Activated effector memory CD4-positive, alpha-beta T cell treated with anti-CD3 and anti-CD28 coated beads, Interleukin-2, amount 50 U/mL, for 16 hours (primary cell): Measurements from ENCODE around the gene SAMD3.
"Not testable (repeated sequence)": the region's sequence is repeated elsewhere in the genome, so short reads cannot be mapped to it uniquely, and the experiment has no call there.

Experiments
- DNase-seq: peaks from one replicate; pipeline ENCODE4 v3.0.0-alpha.2; 2020

Gene SAMD3

GRCh38 chr6:130128326-130128725, 94.4 kb downstream of the SAMD3 start:
- no peak for DNase-seq

GRCh38 chr6:130127195-130127594, 95.6 kb downstream of the SAMD3 start:
- DNase-seq = no peak

- no peak for DNase-seq
Observed at GRCh38 chr6:130122243-130122642, 100.5 kb downstream of the SAMD3 start.

DNA sequence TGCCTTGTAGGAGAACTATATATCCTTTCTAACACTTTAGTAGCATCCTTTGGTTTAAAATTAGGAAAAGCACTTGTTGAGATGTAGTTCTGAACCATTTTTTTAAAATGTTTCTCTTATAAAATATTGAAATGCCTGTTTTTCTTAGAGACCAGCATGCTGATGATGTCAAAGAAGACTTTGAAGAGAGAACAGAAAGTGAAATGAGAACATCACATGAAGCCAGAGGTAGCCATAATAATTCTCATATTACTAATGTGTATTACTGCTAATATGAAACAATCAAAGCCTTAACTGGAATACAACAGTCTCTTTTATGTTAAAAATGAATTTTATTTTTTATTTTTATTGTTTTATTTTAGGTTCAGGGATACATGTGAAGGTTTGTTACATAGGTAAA, 102.0 kb downstream of the SAMD3 start:
- DNase-seq = no peak

- DNase-seq = no peak
Observed at GRCh38 chr6:130119211-130119610, 103.5 kb downstream of the SAMD3 start.

DNA sequence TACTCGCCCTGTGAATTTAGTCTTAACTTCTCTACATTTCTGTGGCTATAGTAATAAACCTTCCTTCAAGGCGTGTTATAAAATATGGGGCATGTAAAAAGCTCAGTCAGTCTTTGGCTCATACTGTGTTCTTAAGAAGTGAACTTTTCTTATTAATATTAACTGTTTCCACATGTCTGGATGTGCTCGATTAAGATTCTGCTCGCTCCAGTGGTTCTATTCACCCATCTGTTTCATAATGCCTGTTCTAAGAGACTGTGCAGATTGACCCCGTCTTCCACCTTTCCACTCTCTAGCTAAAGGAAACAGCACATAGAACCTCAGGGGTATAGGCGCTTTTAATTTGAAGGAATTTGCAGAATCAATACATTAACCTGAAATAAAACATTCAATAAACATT, 104.5 kb downstream of the SAMD3 start:
- no peak for DNase-seq

DNA sequence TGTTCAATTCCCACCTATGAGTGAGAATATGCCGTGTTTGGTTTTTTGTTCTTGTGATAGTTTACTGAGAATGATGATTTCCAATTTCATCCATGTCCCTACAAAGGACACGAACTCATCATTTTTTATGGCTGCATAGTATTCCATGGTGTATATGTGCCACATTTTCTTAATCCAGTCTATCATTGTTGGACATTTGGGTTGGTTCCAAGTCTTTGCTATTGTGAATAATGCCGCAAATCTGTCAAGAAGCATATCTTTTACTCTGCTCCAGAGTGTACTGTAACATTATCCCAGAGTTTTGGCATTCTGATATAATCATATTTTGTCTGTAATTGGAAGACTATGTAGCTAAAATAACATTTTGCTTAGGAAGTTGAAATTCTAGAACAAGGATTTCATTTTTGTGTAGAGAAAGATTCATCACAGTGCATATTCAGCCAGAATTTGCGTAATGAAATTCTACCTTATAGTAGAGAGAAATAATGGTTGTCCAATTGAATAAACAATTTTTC, 105.5 kb downstream of the SAMD3 start:
- DNase-seq = not testable (repeated sequence)

DNA sequence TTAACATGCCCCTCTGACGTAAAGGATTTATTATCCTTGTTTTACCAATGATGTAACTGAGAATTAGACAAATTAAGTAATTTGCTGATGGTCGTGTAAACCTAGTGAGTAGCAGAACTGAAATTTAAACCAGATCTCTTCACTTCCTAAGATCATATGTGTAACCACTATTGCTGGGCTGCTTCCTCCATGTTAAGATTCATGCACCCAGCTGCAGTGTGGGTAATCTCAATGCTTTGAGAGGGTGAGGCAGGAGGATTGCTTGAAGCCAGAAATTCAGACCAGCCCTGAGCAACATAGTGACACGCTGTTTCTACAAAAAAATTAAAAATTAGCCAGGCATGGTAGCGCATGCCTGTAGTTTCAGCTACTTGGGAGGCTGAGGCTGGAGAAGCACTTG, 106.5 kb downstream of the SAMD3 start:
- no peak for DNase-seq

GRCh38 chr6:130115036-130115435, 107.7 kb downstream of the SAMD3 start:
- DNase-seq = no peak

DNA sequence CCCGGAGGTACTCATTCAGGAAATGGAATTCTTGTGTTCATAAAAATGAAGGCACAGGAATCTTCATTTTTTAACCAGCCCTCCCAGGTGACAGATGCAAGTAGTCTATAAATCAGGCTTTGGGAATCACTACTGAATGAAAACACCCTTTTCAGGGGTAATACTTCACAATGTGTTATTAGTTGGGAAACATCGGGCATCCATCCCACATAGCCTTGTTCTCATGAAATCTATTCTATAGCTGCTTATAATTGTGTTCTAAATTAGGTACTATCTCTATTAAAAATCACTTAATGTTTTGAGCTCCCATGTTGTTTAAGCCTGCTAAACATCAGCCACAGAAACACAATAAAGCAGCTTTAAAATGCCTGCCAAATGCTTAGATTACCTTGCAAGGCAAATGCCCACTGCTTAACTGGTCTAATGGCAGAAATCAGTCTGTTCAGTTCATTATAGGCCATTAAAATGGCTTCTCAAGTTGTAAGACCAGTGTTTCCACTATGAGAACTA, 109.5 kb downstream of the SAMD3 start:
- DNase-seq = no peak

DNA sequence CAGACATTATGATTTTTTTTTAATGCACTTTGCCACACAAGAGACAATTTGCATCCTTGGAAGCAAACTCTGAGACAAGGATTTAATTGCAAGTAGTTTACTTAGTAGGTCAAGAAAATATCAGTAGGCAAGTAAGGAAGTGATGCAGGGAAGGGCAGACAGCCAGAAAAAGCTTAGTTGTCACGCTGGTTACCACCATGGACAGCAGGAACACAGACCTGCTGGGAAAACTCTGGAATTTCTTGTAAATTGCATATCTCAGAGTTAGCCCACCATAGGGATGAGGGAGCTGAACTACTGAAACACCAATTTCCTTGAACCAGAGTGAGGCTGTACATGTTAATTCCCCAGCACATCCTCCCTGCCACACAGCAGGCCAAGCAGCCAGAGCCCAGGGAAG, 111.7 kb downstream of the SAMD3 start:
- no peak for DNase-seq

- DNase-seq = no peak
Observed at GRCh38 chr6:130107710-130108109, 115.0 kb downstream of the SAMD3 start.

- no peak for DNase-seq
Observed at GRCh38 chr6:130105996-130106704, 116.6 kb downstream of the SAMD3 start.

DNA sequence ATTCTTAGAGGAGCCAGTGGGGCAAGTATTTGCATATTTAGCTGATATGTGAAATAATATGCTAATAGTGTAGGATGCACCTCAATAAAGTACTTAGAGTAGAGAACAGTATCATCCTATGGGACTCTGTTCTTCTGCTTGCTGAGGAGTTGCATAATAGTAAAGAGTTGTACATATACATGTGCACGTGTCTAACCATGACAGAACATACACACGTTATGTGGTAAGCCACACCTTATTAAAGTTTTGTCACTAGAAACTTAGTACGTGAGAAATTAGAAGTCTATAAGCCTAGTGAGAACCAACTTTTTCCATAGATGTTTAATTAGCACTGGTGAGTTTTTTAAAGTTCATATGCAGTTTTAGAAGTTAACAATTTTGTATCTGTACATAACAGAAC, 123.6 kb downstream of the SAMD3 start:
- DNase-seq = no peak

- DNase-seq = no peak
Observed at GRCh38 chr6:130098317-130098716, 124.4 kb downstream of the SAMD3 start.
